Activated B cell treated with CpG ODN at 0.5 μM for 24 hours (primary cell): ENCODE results near the gene AKNAD1. TPM values are rescaled to one million over a fixed set of nuclear protein-coding genes. Genes with fewer than 3 reads are reported as not detected.
"Not testable (repeated sequence)": the region's sequence is repeated elsewhere in the genome, so short reads cannot be mapped to it uniquely, and the experiment has no call there.

Source experiments
- ATAC-seq: fragments of 200-7000 bp; cut with Tn5 transposase; one replicate; pipeline ENCODE4 v1.10.0; 2021; ENCODE audit warnings: low read depth, mild to moderate bottlenecking, moderate library complexity
- CTCF ChIA-PET: fragments of 350-600 bp; sonication (Branson Sonifier 250); formaldehyde crosslinking; loops from one replicate; lab custom pipeline; 2021; ENCODE audit warnings: antibody characterized with exemption; lab: Charles Lee
- POLR2A ChIA-PET: fragments of 350-600 bp; sonication (Branson Sonifier 250); formaldehyde crosslinking; loops from one replicate; lab custom pipeline; 2021; ENCODE audit warnings: antibody characterized with exemption; lab: Charles Lee
- DNase-seq: peaks from one replicate; pipeline ENCODE4 v3.0.0; 2022
- H3K27ac Mint-ChIP-seq: one replicate; pipeline ENCODE4 v1.8.0; 2020; ENCODE audit warnings: mixed read lengths
- H3K27me3 Mint-ChIP-seq: one replicate; pipeline ENCODE4 v1.8.0; 2021; ENCODE audit warnings: mixed read lengths
- H3K36me3 Mint-ChIP-seq: one replicate; pipeline ENCODE4 v1.8.0; 2021; ENCODE audit warnings: low read depth, mixed read lengths
- H3K4me1 Mint-ChIP-seq: one replicate; pipeline ENCODE4 v1.8.0; 2021; ENCODE audit warnings: mixed read lengths
- H3K4me3 Mint-ChIP-seq: one replicate; pipeline ENCODE4 v1.8.0; 2020; ENCODE audit warnings: mild to moderate bottlenecking, mixed read lengths
- H3K9me3 Mint-ChIP-seq: one replicate; pipeline ENCODE4 v1.8.0; 2020; ENCODE audit warnings: mixed read lengths
- CTCF ChIP-seq: fragments of 200-600 bp; IDR thresholded peaks from one replicate; pipeline ENCODE4 v1.8.0; 2022; ENCODE audit warnings: antibody characterized with exemption, mild to moderate bottlenecking
- intact Hi-C: fragments of 100-400 bp; cut with micrococcal nuclease; formaldehyde crosslinking; loops from one replicate; pipeline ENCODE4 v1.15.1; 2024
- total RNA-seq: library from RNA; stranded (reverse); gene quantifications from 2 replicates; pipeline ENCODE4 v1.2.3, GENCODE V29; 2022

AKNAD1 gene
- total RNA-seq, 1 donor from 2014 or later = not detected

- intact Hi-C loops = no loop called here
- POLR2A ChIA-PET = no interaction called here
- no peaks in the 10 kb centered on the region for H3K27me3 Mint-ChIP-seq
- no peak overlapping the region for H3K4me3 Mint-ChIP-seq
- H3K36me3 Mint-ChIP-seq = no peaks in the 10 kb centered on the region
- ATAC-seq (no peak), DNase-seq (no peak)
- CTCF ChIA-PET = no interaction called here
- H3K27ac Mint-ChIP-seq = no peak overlapping the region
- no peak for TF ChIP-seq CTCF
- no peaks in the 10 kb centered on the region for H3K4me1 Mint-ChIP-seq
- no peaks in the 10 kb centered on the region for H3K9me3 Mint-ChIP-seq
Measured at GRCh38 chr1:108893141-108893530, 36.2 kb upstream of the AKNAD1 start.

- Mint-ChIP-seq H3K4me1 (no peaks in the 10 kb centered on the region), H3K27ac (no peak overlapping the region), H3K36me3 (no peaks in the 10 kb centered on the region), H3K9me3 (no peaks in the 10 kb centered on the region), H3K27me3 (no peaks in the 10 kb centered on the region), H3K4me3 (no peak overlapping the region)
- ChIA-PET CTCF (no interaction called here), POLR2A (interaction anchor here (0.6 kb wide), 1 partner anchor 151 kb away, joined by 5 read pairs; no protein-coding TSS in a partner anchor)
- intact Hi-C loops = no loop called here
- no peak for TF ChIP-seq CTCF
- ATAC-seq = no peak
- no peak for DNase-seq
Measured at GRCh38 chr1:108892356-108893140, 35.7 kb upstream of the AKNAD1 start.

GRCh38 chr1:108889706-108890384 lies 33.0 kb upstream of the AKNAD1 start:
- ChIA-PET POLR2A (no interaction called here), CTCF (interaction anchor here (1.0 kb wide), 1 partner anchor 8 kb away, joined by 4 read pairs; no protein-coding TSS in a partner anchor)
- ATAC-seq = no peak
- Mint-ChIP-seq H3K4me3 (no peak overlapping the region), H3K36me3 (no peaks in the 10 kb centered on the region), H3K27me3 (no peaks in the 10 kb centered on the region), H3K27ac (no peak overlapping the region), H3K9me3 (no peaks in the 10 kb centered on the region), H3K4me1 (no peaks in the 10 kb centered on the region)
- intact Hi-C loops = loop anchor here (5.0 kb wide), 1 partner anchor 1403 kb away; no protein-coding TSS in a partner anchor
- TF ChIP-seq CTCF = no peak
- no peak for DNase-seq

GRCh38 chr1:108889006-108889645 lies 32.2 kb upstream of the AKNAD1 start:
- POLR2A ChIA-PET, H3K27me3 Mint-ChIP-seq, H3K4me1 Mint-ChIP-seq, H3K36me3 Mint-ChIP-seq, H3K9me3 Mint-ChIP-seq, ATAC-seq, H3K4me3 Mint-ChIP-seq, H3K27ac Mint-ChIP-seq, DNase-seq: not testable (repeated sequence)
- intact Hi-C loops = loop anchor here (5.0 kb wide), 1 partner anchor 1402 kb away; no protein-coding TSS in a partner anchor
- CTCF ChIA-PET = interaction anchor here (1.0 kb wide), 1 partner anchor 9 kb away, joined by 4 read pairs; no protein-coding TSS in a partner anchor

GRCh38 chr1:108886292-108886691 lies 29.4 kb upstream of the AKNAD1 start:
- Mint-ChIP-seq H3K36me3 (no peaks in the 10 kb centered on the region), H3K4me1 (no peaks in the 10 kb centered on the region), H3K27me3 (no peaks in the 10 kb centered on the region), H3K9me3 (no peaks in the 10 kb centered on the region), H3K27ac (no peak overlapping the region), H3K4me3 (no peak overlapping the region)
- intact Hi-C loops = loop anchor here (5.0 kb wide), 1 partner anchor 1399 kb away; no protein-coding TSS in a partner anchor
- TF ChIP-seq CTCF = no peak
- POLR2A ChIA-PET = no interaction called here
- ATAC-seq (no peak), DNase-seq (no peak)
- CTCF ChIA-PET = no interaction called here
